Nephron progenitor cell (in vitro differentiated cells): ENCODE data around the gene CPT1B.

Experiments
- DNase-seq: peaks from one replicate; pipeline ENCODE4 v3.0.0; 2021
- H3K27ac Mint-ChIP-seq: 2 replicates; pipeline ENCODE4 v1.8.0; 2021; ENCODE audit warnings: mild to moderate bottlenecking, moderate library complexity, mixed read lengths
- H3K27me3 Mint-ChIP-seq: 2 replicates; pipeline ENCODE4 v1.8.0; 2021; ENCODE audit warnings: mild to moderate bottlenecking, low read depth, mixed read lengths; ENCODE audit not compliant: poor library complexity
- H3K36me3 Mint-ChIP-seq: 2 replicates; pipeline ENCODE4 v1.8.0; 2021; ENCODE audit warnings: low read depth, mixed read lengths
- H3K4me1 Mint-ChIP-seq: 2 replicates; pipeline ENCODE4 v1.8.0; 2021; ENCODE audit warnings: mixed read lengths
- H3K4me3 Mint-ChIP-seq: 2 replicates; pipeline ENCODE4 v1.8.0; 2021; ENCODE audit warnings: mild to moderate bottlenecking, moderate library complexity, mixed read lengths
- H3K9me3 Mint-ChIP-seq: 2 replicates; pipeline ENCODE4 v1.8.0; 2021; ENCODE audit warnings: mild to moderate bottlenecking, moderate library complexity, mixed read lengths
- CTCF ChIP-seq: fragments of 200-600 bp; sonication (generic); IDR thresholded peaks from 2 replicates; pipeline ENCODE4 v1.5.0; 2021; ENCODE audit warnings: antibody characterized with exemption

Gene CPT1B

DNA sequence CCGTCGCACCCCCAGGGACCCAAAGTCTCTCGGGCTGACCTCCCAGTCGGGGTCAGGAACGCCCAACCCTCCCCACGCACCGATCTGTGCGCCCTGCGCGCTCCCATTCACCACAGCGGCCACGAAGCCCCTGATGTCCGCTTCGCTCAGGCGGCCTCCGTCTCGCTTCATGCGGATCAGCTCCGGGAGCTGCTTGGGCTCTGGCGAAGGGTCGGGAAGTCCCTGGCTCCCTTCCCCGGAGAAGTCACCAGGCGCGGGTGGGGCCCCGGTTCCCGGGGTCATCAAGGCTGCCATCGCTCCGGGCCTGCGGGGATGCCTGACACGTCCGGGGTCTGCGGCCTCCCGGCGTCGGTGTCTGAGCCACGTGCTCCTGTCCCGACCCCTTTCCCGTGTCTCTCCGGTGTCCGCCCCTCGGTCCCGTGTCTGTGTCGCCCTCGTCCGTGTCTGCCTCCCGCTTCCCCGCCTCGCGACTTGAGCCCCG, 48.8 kb downstream of the CPT1B start:
- Mint-ChIP-seq H3K27ac (no peak overlapping the region), H3K4me3 (no peak overlapping the region), H3K4me1 (peaks cover 40% of the 10 kb centered on the region), H3K36me3 (peaks cover 10% of the 10 kb centered on the region), H3K9me3 (no peaks in the 10 kb centered on the region), H3K27me3 (peaks cover 52% of the 10 kb centered on the region)
- TF ChIP-seq CTCF: no peak
- no peak for DNase-seq

DNA sequence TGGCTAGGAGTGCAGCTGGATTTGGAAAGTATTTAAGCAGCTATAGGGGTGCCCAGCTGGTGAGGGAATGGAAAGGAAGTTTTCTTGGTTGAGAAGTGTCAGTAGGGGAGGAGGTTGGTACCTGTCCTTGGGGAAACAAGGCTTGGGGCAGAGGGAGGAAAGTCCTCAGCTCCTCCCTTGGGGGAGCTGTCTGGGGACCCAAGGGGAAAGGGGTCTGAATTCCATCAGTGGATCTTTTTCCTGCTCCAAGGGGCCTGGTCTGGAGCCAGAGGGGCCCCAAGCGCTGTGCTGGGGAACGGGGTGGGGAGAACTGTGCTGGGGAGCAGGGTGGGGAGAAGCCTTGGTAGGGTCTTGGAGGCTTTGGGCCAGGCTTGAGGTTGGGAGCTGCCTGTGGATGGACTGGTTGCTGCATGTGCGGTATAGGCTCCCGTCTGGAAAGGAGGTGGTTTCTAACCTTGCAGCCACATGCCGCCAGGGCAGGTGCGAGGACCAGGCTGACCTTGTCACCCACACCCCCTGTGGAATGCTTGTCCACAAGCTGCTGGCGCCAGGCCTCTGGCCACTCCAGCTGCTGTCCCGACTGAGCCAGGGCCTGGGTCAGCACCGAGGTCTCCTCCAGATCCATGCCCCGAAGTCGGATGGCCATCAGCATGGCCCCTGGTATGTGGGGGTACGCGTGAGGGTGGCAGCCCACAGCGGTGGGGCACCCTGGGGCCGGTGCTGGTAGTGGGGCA, 49.4 kb downstream of the CPT1B start:
- DNase-seq: no peak
- Mint-ChIP-seq H3K36me3 (peaks cover 12% of the 10 kb centered on the region), H3K4me1 (peaks cover 37% of the 10 kb centered on the region), H3K4me3 (no peak overlapping the region), H3K9me3 (no peaks in the 10 kb centered on the region), H3K27me3 (peaks cover 52% of the 10 kb centered on the region), H3K27ac (no peak overlapping the region)
- TF ChIP-seq CTCF: no peak

DNA sequence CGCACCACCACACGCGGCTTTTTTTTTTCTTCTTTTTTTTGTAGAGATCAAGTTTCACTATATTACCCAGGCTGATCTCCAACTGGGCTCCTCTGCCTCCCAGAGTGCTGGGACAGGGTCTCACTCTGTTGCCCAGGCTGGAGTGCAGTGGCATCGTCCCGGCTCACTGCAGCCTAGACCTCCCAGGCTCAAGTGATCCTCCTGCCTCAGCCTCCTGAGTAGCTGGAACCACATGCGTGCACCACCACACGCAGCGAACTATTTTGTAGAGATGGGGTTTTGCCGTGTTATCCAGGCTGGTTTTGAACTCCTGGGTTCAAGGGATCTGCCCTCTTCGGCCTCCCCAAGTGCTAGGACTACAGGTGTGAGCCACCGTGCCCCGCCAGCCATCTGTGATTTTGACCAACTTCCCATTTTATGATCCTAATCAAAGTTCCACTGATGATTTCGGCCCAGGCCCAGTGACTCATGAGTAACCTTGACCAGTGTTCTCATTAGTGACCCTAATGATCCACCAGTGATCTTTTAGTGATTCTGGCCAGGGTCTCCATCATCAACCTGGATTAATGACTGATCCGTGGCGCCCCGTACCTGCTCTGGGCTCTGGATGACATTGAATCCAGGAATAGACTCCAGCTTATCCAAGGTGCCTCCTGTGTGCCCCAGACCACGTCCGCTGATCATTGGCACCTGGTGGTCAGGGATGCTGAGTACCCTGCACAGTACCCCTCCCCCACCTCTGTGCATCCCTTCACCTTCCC, 50.1 kb downstream of the CPT1B start:
- Mint-ChIP-seq H3K27me3 (peaks cover 46% of the 10 kb centered on the region), H3K36me3 (peaks cover 12% of the 10 kb centered on the region), H3K4me1 (peaks cover 29% of the 10 kb centered on the region), H3K9me3 (no peaks in the 10 kb centered on the region), H3K4me3 (peak overlapping the region; percentile 72), H3K27ac (no peak overlapping the region)
- TF ChIP-seq CTCF: no peak
- DNase-seq: no peak

DNA sequence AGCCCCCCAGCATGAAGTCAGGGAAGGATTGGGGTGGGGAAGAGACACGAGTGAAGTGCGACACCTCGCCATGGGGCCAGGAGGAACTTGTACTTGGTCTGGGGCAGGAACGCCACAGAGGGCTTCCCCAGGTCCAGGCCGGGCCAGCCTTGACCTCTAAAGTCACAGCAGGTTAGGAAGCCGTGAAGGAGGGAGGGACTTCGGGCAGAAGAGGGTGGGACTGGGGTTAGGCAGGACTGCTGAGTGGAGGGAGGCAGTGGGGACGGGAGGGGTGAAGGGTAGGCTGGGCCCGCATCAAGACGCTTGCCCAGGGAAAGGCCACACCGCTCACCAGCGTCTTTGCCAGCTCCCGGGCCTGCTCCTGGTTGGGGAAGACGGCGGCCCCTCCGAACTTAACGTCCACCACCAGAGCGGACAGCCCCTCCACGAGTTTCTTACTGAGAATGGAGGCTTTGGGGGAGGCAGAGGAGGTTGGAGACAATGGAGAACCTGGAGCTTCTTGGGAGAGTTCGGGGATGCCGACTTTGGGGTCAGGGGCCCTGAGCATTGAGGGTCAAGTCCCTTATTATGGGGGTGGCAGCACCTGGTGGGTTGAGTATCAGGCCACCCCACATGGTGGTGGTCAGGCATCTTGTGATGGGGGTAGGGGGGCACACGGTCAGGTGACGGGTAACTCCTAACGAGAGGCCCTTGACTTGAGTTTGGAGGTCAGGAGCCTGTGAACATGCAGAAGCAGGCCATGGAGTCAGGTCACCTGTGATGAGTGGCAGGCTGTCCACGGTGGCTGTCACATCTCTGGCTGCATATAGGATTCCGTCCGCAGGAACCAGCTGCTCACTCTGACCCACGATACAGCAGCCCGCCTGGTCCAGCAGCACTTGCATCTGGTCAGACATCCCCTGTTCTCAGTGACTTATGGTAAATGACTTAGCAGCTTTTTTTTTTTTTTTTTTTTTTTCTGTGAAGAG, 51.1 kb downstream of the CPT1B start:
- no peak for TF ChIP-seq CTCF
- no peaks in the 10 kb centered on the region for H3K9me3 Mint-ChIP-seq
- DNase-seq: no peak
- peaks cover 40% of the 10 kb centered on the region for H3K27me3 Mint-ChIP-seq
- peaks cover 23% of the 10 kb centered on the region for H3K4me1 Mint-ChIP-seq
- H3K27ac Mint-ChIP-seq: no peak overlapping the region
- H3K36me3 Mint-ChIP-seq: peaks cover 12% of the 10 kb centered on the region
- H3K4me3 Mint-ChIP-seq: peak overlapping the region; percentile 72

DNA sequence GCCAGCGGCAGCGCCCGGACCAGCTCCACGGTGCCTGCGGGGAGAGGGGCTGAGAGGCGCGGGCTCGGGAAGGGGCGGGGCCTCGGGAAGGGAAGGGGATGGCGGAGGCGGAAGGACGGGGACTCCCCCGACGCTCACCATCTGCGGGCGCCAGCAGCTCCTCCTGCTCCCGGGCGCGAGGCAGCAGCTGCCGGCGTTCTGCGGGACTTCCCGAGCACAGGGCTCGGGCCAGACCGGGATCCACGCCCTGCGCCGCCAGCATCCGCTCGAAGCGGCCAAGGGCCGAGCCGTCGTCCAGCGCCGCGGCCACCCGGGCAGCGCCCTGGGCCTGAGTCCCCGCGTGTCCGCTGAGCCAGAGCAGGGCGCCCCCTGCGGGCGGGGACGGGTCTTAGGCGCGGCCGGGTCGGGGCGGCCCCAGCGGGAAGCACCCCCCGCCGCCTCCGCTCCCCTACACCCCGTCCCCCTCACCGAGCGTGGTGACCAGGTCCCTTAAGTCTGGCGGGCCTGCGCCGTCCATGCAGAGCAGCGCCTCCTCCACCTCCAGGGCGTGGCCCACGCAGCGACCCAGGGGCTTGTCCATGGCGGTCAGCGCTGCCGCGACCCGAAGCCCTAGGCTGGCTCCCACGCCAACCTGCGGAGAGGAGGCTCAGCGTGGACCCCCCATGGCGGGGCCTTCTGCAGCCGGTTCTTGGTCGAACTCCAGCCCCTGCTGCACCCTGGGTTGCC, 52.0 kb downstream of the CPT1B start:
- Mint-ChIP-seq H3K4me3 (peak overlapping the region; percentile 72), H3K27ac (no peak overlapping the region), H3K27me3 (peaks cover 38% of the 10 kb centered on the region), H3K9me3 (no peaks in the 10 kb centered on the region), H3K36me3 (peaks cover 12% of the 10 kb centered on the region), H3K4me1 (peaks cover 23% of the 10 kb centered on the region)
- DNase-seq: peak; percentile 84
- peak; percentile 51 for TF ChIP-seq CTCF
